Panc1 (cell line): ENCODE results near the gene KDM2A.

Source experiments
- CTCF ChIP-seq: fragments of 450-650 bp; IDR thresholded peaks from 2 replicates; pipeline ENCODE4 v1.5.1; 2017; ENCODE audit warnings: mild to moderate bottlenecking
- POLR2AphosphoS5 ChIP-seq: IDR thresholded peaks from 2 replicates; pipeline ENCODE4 v1.6.1; 2012; ENCODE audit warnings: mild to moderate bottlenecking, low read depth, low read length, moderate library complexity
- REST ChIP-seq, 2 experiments: IDR thresholded peaks; 2 replicates each; pipeline ENCODE4 v1.6.1; 2011 to 2012; ENCODE audit warnings: low read depth in 2 of 2, control low read depth in 1 of 2, low read length in 1 of 2, mild to moderate bottlenecking in 1 of 2, moderate library complexity in 1 of 2; ENCODE audit not compliant: insufficient read depth in 1 of 2
- SIN3A ChIP-seq: IDR thresholded peaks from 2 replicates; pipeline ENCODE4 v1.6.1; 2012; ENCODE audit warnings: low read depth, mild to moderate bottlenecking, low read length, moderate library complexity, borderline replicate concordance; ENCODE audit not compliant: insufficient read depth
- TCF7L2 ChIP-seq: IDR thresholded peaks from 2 replicates; pipeline ENCODE4 v1.6.1; 2011; ENCODE audit warnings: mild to moderate bottlenecking, low read depth, low read length, inconsistent platforms

- no peak for TF ChIP-seq POLR2AphosphoS5
- TF ChIP-seq CTCF = no peak
- TF ChIP-seq TCF7L2 = no peak
- no peak for TF ChIP-seq SIN3A
- no peak for TF ChIP-seq REST (IDR thresholded peaks at IDR 0.05; ENCODE audit: insufficient read depth in 1 of 2, low read depth in 2 of 2, low read length in 1 of 2)
Observed at GRCh38 chr11:67098799-67099429, 20.1 kb upstream of the KDM2A start.
